ENCODE data around the gene SH3BGR. TPM values are rescaled to one million over a fixed set of nuclear protein-coding genes. Genes with fewer than 3 reads are reported as not detected.

Gene SH3BGR
- total RNA-seq, 1 experiment from 2014 or later = 0.82 TPM

- intact Hi-C loops (cut with micrococcal nuclease; ENCODE audit: unreplicated experiment) = no loop called here
- H3K4me3 Mint-ChIP-seq (ENCODE audit: unreplicated experiment) = no peak overlapping the region
- no peaks in the 10 kb centered on the region for H3K9me3 Mint-ChIP-seq (ENCODE audit: unreplicated experiment)
- Histone ChIP-seq H3K4me1 (no peaks in the 10 kb centered on the region), H3K36me3 (ENCODE audit: control insufficient read depth, insufficient read depth, low read length) (no peaks in the 10 kb centered on the region), H3K27me3 (replicated peaks; ENCODE audit: control insufficient read depth, insufficient read depth, low read length) (no peaks in the 10 kb centered on the region), H3K4me3 (ENCODE audit: low read depth, low read length) (no peak overlapping the region), H3K9me3 (no peaks in the 10 kb centered on the region)
- H3K4me1 Mint-ChIP-seq (ENCODE audit: low read depth, unreplicated experiment) = peaks cover 7% of the 10 kb centered on the region
- no peak overlapping the region for H3K27ac Mint-ChIP-seq (ENCODE audit: unreplicated experiment)
- peaks cover 4% of the 10 kb centered on the region for H3K27me3 Mint-ChIP-seq (ENCODE audit: insufficient read depth, unreplicated experiment)
- no peak for TF ChIP-seq CTCF (IDR thresholded peaks at IDR 0.05; ENCODE audit: insufficient read depth in 1 of 2, low read depth in 1 of 2, low read length in 1 of 2, severe bottlenecking in 1 of 2, unreplicated experiment in 1 of 2)
- no peaks in the 10 kb centered on the region for H3K36me3 Mint-ChIP-seq (ENCODE audit: insufficient read depth, unreplicated experiment)
- DNase-seq = no peak
- CTCF ChIA-PET = interaction anchor here (1.3 kb wide), 1 partner anchor 13 kb away, joined by 3 read pairs; no protein-coding TSS in a partner anchor
- BruUV-seq (replicated peaks) = no TSS peak
- POLR2A ChIA-PET = no interaction called here
Measured at GRCh38 chr21:39454949-39455668, 3.3 kb downstream of the SH3BGR start.

- H3K4me3 Mint-ChIP-seq (ENCODE audit: unreplicated experiment) = no peak overlapping the region
- ChIA-PET POLR2A (no interaction called here), CTCF (no interaction called here)
- peaks cover 7% of the 10 kb centered on the region for H3K4me1 Mint-ChIP-seq (ENCODE audit: low read depth, unreplicated experiment)
- H3K9me3 Mint-ChIP-seq (ENCODE audit: unreplicated experiment) = no peaks in the 10 kb centered on the region
- Histone ChIP-seq H3K9me3 (no peaks in the 10 kb centered on the region), H3K36me3 (ENCODE audit: control insufficient read depth, insufficient read depth, low read length) (no peaks in the 10 kb centered on the region), H3K27me3 (replicated peaks; ENCODE audit: control insufficient read depth, insufficient read depth, low read length) (no peaks in the 10 kb centered on the region), H3K4me3 (ENCODE audit: low read depth, low read length) (no peak overlapping the region), H3K4me1 (no peaks in the 10 kb centered on the region)
- intact Hi-C loops (cut with micrococcal nuclease; ENCODE audit: unreplicated experiment) = no loop called here
- no TSS peak for BruUV-seq (replicated peaks)
- DNase-seq = no peak
- H3K27me3 Mint-ChIP-seq (ENCODE audit: insufficient read depth, unreplicated experiment) = peaks cover 4% of the 10 kb centered on the region
- TF ChIP-seq CTCF (IDR thresholded peaks at IDR 0.05; ENCODE audit: insufficient read depth in 1 of 2, low read depth in 1 of 2, low read length in 1 of 2, severe bottlenecking in 1 of 2, unreplicated experiment in 1 of 2) = peak in 1 of 2 experiments; percentile 27
- no peaks in the 10 kb centered on the region for H3K36me3 Mint-ChIP-seq (ENCODE audit: insufficient read depth, unreplicated experiment)
- H3K27ac Mint-ChIP-seq (ENCODE audit: unreplicated experiment) = no peak overlapping the region
Measured at GRCh38 chr21:39456665-39457064, 4.9 kb downstream of the SH3BGR start.

GRCh38 chr21:39461419-39461818, 9.6 kb downstream of the SH3BGR start:
- Histone ChIP-seq H3K9me3 (no peaks in the 10 kb centered on the region), H3K27me3 (replicated peaks; ENCODE audit: control insufficient read depth, insufficient read depth, low read length) (no peaks in the 10 kb centered on the region), H3K4me3 (ENCODE audit: low read depth, low read length) (no peak overlapping the region), H3K4me1 (no peaks in the 10 kb centered on the region), H3K36me3 (ENCODE audit: control insufficient read depth, insufficient read depth, low read length) (no peaks in the 10 kb centered on the region)
- ChIA-PET CTCF (no interaction called here), POLR2A (no interaction called here)
- no TSS peak for BruUV-seq (replicated peaks)
- no peak overlapping the region for H3K27ac Mint-ChIP-seq (ENCODE audit: unreplicated experiment)
- no peaks in the 10 kb centered on the region for H3K4me1 Mint-ChIP-seq (ENCODE audit: low read depth, unreplicated experiment)
- no peaks in the 10 kb centered on the region for H3K9me3 Mint-ChIP-seq (ENCODE audit: unreplicated experiment)
- TF ChIP-seq CTCF (IDR thresholded peaks at IDR 0.05; ENCODE audit: insufficient read depth in 1 of 2, low read depth in 1 of 2, low read length in 1 of 2, severe bottlenecking in 1 of 2, unreplicated experiment in 1 of 2) = no peak
- H3K4me3 Mint-ChIP-seq (ENCODE audit: unreplicated experiment) = no peak overlapping the region
- no peaks in the 10 kb centered on the region for H3K36me3 Mint-ChIP-seq (ENCODE audit: insufficient read depth, unreplicated experiment)
- H3K27me3 Mint-ChIP-seq (ENCODE audit: insufficient read depth, unreplicated experiment) = no peaks in the 10 kb centered on the region
- no peak for DNase-seq
- intact Hi-C loops (cut with micrococcal nuclease; ENCODE audit: unreplicated experiment) = no loop called here

Measured in Caco-2 (cell line).